ENCODE data around the gene APOLD1. TPM values are rescaled to one million over a fixed set of nuclear protein-coding genes. Genes with fewer than 3 reads are reported as not detected.

The APOLD1 gene
- polyA plus RNA-seq, 1 donor from 2014 or later: 1.1 TPM

DNA sequence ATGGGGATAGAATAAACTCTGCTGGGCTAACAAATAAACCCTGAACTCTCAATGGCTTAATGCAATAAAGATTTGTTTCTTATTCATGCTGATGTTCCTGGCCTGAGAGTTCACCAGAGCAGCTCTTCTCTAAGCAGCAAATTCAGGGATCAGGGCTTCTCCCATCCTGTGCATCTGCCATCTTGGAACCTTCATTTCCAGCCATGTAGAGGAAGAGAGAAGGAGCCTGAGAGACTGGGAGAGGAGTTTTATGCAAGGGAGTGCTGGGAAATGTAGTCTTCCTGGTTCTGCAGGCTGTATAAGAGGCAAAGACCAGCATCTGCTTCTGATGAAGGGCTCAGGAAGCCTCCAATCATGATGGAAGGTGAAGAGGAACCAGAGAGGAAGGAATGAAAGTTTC lies 20.6 kb upstream of the APOLD1 start:
- Histone ChIP-seq H3K4me3 (ENCODE audit: low read length) (no peak overlapping the region), H3K79me2 (replicated peaks; ENCODE audit: insufficient read depth, low read length) (no peaks in the 10 kb centered on the region), H3K9ac (ENCODE audit: low read length) (no peak overlapping the region), H3K9me3 (ENCODE audit: low read length) (no peaks in the 10 kb centered on the region), H3K27me3 (ENCODE audit: insufficient read depth, low read depth, low read length) (no peaks in the 10 kb centered on the region), H4K20me1 (ENCODE audit: insufficient read depth) (no peaks in the 10 kb centered on the region), H3F3A (ENCODE audit: insufficient read depth, low read length, poor library complexity, severe bottlenecking) (no peaks in the 10 kb centered on the region), H2AFZ (ENCODE audit: low read depth, low read length) (no peak overlapping the region), H3K9me2 (ENCODE audit: insufficient read depth, low read length) (no peaks in the 10 kb centered on the region), H3K4me2 (ENCODE audit: low read length) (no peak overlapping the region), H3K27ac (ENCODE audit: low read length) (no peak overlapping the region), H3K36me3 (ENCODE audit: insufficient read depth, low read length) (no peaks in the 10 kb centered on the region)
- TF ChIP-seq, protein P1, sequence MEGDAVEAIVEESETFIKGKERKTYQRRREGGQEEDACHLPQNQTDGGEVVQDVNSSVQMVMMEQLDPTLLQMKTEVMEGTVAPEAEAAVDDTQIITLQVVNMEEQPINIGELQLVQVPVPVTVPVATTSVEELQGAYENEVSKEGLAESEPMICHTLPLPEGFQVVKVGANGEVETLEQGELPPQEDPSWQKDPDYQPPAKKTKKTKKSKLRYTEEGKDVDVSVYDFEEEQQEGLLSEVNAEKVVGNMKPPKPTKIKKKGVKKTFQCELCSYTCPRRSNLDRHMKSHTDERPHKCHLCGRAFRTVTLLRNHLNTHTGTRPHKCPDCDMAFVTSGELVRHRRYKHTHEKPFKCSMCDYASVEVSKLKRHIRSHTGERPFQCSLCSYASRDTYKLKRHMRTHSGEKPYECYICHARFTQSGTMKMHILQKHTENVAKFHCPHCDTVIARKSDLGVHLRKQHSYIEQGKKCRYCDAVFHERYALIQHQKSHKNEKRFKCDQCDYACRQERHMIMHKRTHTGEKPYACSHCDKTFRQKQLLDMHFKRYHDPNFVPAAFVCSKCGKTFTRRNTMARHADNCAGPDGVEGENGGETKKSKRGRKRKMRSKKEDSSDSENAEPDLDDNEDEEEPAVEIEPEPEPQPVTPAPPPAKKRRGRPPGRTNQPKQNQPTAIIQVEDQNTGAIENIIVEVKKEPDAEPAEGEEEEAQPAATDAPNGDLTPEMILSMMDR (IDR thresholded peaks at IDR 0.05; ENCODE audit: poor library complexity, severe bottlenecking): no peak
- TF ChIP-seq SMC3 (conservative IDR thresholded peaks at IDR 0.05; ENCODE audit: poor library complexity) (no peak), TAF1 (IDR thresholded peaks at IDR 0.05; ENCODE audit: low read depth) (no peak), EZH2 (IDR thresholded peaks at IDR 0.05; ENCODE audit: borderline replicate concordance, insufficient read depth, low read length, poor library complexity, severe bottlenecking) (no peak), POLR2AphosphoS5 (IDR thresholded peaks at IDR 0.05) (no peak), RAD21 (conservative IDR thresholded peaks at IDR 0.05) (no peak), MXI1 (conservative IDR thresholded peaks at IDR 0.05; ENCODE audit: poor library complexity, severe bottlenecking) (no peak), EP300 (conservative IDR thresholded peaks at IDR 0.05; ENCODE audit: poor library complexity, severe bottlenecking) (no peak)
- TF ChIP-seq, protein P2, sequence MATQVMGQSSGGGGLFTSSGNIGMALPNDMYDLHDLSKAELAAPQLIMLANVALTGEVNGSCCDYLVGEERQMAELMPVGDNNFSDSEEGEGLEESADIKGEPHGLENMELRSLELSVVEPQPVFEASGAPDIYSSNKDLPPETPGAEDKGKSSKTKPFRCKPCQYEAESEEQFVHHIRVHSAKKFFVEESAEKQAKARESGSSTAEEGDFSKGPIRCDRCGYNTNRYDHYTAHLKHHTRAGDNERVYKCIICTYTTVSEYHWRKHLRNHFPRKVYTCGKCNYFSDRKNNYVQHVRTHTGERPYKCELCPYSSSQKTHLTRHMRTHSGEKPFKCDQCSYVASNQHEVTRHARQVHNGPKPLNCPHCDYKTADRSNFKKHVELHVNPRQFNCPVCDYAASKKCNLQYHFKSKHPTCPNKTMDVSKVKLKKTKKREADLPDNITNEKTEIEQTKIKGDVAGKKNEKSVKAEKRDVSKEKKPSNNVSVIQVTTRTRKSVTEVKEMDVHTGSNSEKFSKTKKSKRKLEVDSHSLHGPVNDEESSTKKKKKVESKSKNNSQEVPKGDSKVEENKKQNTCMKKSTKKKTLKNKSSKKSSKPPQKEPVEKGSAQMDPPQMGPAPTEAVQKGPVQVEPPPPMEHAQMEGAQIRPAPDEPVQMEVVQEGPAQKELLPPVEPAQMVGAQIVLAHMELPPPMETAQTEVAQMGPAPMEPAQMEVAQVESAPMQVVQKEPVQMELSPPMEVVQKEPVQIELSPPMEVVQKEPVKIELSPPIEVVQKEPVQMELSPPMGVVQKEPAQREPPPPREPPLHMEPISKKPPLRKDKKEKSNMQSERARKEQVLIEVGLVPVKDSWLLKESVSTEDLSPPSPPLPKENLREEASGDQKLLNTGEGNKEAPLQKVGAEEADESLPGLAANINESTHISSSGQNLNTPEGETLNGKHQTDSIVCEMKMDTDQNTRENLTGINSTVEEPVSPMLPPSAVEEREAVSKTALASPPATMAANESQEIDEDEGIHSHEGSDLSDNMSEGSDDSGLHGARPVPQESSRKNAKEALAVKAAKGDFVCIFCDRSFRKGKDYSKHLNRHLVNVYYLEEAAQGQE (IDR thresholded peaks at IDR 0.05; ENCODE audit: borderline replicate concordance): no peak

DNA sequence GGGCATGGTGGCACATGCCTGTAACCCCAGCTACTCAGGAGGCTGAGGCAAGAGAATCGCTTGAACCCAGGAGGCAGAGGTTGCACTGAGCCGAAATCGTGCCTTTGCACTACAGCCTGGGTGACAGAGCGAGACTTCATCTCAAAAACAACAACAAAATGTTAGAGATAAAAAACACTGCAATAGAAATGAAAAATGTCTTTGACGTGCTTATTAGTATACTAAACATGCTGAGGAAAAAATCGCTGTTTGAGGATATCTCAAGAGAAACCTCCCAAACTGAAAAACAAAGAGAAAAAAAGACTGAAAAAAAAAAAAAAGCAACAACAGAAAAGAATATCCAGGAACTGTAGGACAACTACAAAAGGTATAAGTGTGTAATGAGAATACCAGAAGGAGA lies 15.2 kb upstream of the APOLD1 start:
- no peaks in the 10 kb centered on the region for H3K79me2 ChIP-seq (replicated peaks; ENCODE audit: insufficient read depth, low read length)
- no peaks in the 10 kb centered on the region for H4K20me1 ChIP-seq (ENCODE audit: insufficient read depth)

More for the DNA sequence above, 15.2 kb upstream of the APOLD1 start:
- H3K27me3 ChIP-seq (ENCODE audit: insufficient read depth, low read depth, low read length): no peaks in the 10 kb centered on the region
- H3K9me3 ChIP-seq (ENCODE audit: low read length): no peaks in the 10 kb centered on the region
- H3K36me3 ChIP-seq (ENCODE audit: insufficient read depth, low read length): no peaks in the 10 kb centered on the region
- no peaks in the 10 kb centered on the region for H3F3A ChIP-seq (ENCODE audit: insufficient read depth, low read length, poor library complexity, severe bottlenecking)
- H3K9me2 ChIP-seq (ENCODE audit: insufficient read depth, low read length): no peaks in the 10 kb centered on the region
- TF ChIP-seq EZH2 (IDR thresholded peaks at IDR 0.05; ENCODE audit: borderline replicate concordance, insufficient read depth, low read length, poor library complexity, severe bottlenecking) (no peak), POLR2AphosphoS5 (IDR thresholded peaks at IDR 0.05) (no peak), MXI1 (conservative IDR thresholded peaks at IDR 0.05; ENCODE audit: poor library complexity, severe bottlenecking) (no peak), RAD21 (conservative IDR thresholded peaks at IDR 0.05) (no peak), SMC3 (conservative IDR thresholded peaks at IDR 0.05; ENCODE audit: poor library complexity) (no peak), TAF1 (IDR thresholded peaks at IDR 0.05; ENCODE audit: low read depth) (no peak), EP300 (conservative IDR thresholded peaks at IDR 0.05; ENCODE audit: poor library complexity, severe bottlenecking) (no peak)
- TF ChIP-seq, protein P1 (IDR thresholded peaks at IDR 0.05; ENCODE audit: poor library complexity, severe bottlenecking): no peak
- TF ChIP-seq, protein P2 (IDR thresholded peaks at IDR 0.05; ENCODE audit: borderline replicate concordance): no peak
- no peak overlapping the region for H2AFZ ChIP-seq (ENCODE audit: low read depth, low read length)
- H3K27ac ChIP-seq (ENCODE audit: low read length): no peak overlapping the region
- H3K4me3 ChIP-seq (ENCODE audit: low read length): no peak overlapping the region
- no peak overlapping the region for H3K4me2 ChIP-seq (ENCODE audit: low read length)
- H3K9ac ChIP-seq (ENCODE audit: low read length): no peak overlapping the region

Measured in neural cell (in vitro differentiated cells).